ENCODE data around the gene PPP1R14C. TPM values are rescaled to one million over a fixed set of nuclear protein-coding genes. Genes with fewer than 3 reads are reported as not detected.

Gene PPP1R14C
- total and polyA plus RNA-seq, 2 donors (not counting 3 experiments of a cell fraction or from before 2014, with no cell fraction given) = not detected

DNA sequence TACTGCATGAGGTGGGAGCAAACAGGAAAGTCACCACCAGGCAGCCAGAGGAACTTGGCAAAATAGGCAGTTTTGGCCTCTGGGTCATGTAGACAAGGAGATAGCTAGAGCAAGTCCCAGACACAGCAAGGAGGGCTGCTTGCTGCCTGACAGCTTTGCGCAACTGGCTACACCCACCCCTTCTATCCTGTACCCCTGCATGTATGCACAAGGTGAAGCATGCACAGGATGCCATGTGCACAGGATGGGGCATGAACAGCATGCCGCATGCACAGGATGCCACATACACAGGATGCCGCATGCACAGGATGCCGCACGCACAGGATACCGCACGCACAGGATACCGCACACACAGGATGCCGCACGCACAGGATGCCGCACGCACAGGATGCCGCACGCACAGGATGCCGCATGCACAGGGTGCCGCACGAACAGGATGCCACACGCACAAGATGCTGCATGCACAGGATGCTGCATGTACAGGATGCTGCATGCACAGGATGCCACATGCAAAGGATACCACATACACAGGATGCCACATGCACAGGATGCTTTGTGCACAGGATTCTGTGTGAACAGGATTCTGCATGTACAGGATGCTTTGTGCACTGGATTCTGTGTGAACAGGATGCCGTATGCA is 121.0 kb downstream of the PPP1R14C start:
- POLR2A ChIA-PET = no interaction called here
- CTCF ChIA-PET = no interaction called here
- H3K9me3 ChIP-seq (replicated peaks; ENCODE audit: control insufficient read depth, insufficient read depth, low read length) = no peaks in the 10 kb centered on the region
- no peak overlapping the region for H2AFZ ChIP-seq (ENCODE audit: low read depth, low read length)
- intact Hi-C loops (cut with micrococcal nuclease) = no loop called here
- dilution Hi-C loops (cut with MboI; ENCODE audit: extremely low pct_ligation_motif_present, low sequenced_read_pairs) = no loop called here
- no peak overlapping the region for H3K9ac ChIP-seq (replicated peaks; ENCODE audit: extremely low read depth, insufficient read depth, low read length)
- TF ChIP-seq POLR2AphosphoS5 (IDR thresholded peaks at IDR 0.05; ENCODE audit: insufficient read depth, low read depth, low read length) (no peak), POLR2A (IDR thresholded peaks at IDR 0.05; ENCODE audit: low read depth, low read length) (no peak), EZH2 (IDR thresholded peaks at IDR 0.05; ENCODE audit: borderline replicate concordance, low read depth, low read length, severe bottlenecking) (no peak), MYC (IDR thresholded peaks at IDR 0.05; ENCODE audit: low read depth, low read length) (no peak), FOS (IDR thresholded peaks at IDR 0.05; ENCODE audit: borderline replicate concordance, insufficient read depth, low read length) (no peak), JUN (IDR thresholded peaks at IDR 0.05; ENCODE audit: borderline replicate concordance, insufficient read depth, insufficient read length, low read depth) (no peak), GATA2 (IDR thresholded peaks at IDR 0.05; ENCODE audit: insufficient read depth, insufficient read length, low read depth, low read length) (no peak)
- TF ChIP-seq, protein P1, sequence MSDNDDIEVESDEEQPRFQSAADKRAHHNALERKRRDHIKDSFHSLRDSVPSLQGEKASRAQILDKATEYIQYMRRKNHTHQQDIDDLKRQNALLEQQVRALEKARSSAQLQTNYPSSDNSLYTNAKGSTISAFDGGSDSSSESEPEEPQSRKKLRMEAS (IDR thresholded peaks at IDR 0.05; ENCODE audit: insufficient read depth, insufficient read length) = no peak
- TF ChIP-seq, protein P2, sequence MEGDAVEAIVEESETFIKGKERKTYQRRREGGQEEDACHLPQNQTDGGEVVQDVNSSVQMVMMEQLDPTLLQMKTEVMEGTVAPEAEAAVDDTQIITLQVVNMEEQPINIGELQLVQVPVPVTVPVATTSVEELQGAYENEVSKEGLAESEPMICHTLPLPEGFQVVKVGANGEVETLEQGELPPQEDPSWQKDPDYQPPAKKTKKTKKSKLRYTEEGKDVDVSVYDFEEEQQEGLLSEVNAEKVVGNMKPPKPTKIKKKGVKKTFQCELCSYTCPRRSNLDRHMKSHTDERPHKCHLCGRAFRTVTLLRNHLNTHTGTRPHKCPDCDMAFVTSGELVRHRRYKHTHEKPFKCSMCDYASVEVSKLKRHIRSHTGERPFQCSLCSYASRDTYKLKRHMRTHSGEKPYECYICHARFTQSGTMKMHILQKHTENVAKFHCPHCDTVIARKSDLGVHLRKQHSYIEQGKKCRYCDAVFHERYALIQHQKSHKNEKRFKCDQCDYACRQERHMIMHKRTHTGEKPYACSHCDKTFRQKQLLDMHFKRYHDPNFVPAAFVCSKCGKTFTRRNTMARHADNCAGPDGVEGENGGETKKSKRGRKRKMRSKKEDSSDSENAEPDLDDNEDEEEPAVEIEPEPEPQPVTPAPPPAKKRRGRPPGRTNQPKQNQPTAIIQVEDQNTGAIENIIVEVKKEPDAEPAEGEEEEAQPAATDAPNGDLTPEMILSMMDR (IDR thresholded peaks at IDR 0.05; ENCODE audit: extremely low read depth in 1 of 2, insufficient read depth in 1 of 2, low read depth in 1 of 2, low read length in 2 of 2) = no peak
- FAIRE-seq (no peak), DNase-seq (ENCODE audit: low read depth, low spot score) (no peak)
- BruUV-seq (replicated peaks) = no TSS peak
- H3K4me1 ChIP-seq (ENCODE audit: control insufficient read depth, extremely low read depth, insufficient read depth, low read length) = no peaks in the 10 kb centered on the region
- no peak overlapping the region for H3K27ac ChIP-seq (ENCODE audit: insufficient read depth, low read depth, low read length)
- no peaks in the 10 kb centered on the region for H3K27me3 ChIP-seq (ENCODE audit: control insufficient read depth in 2 of 2, insufficient read depth in 2 of 2, low read length in 2 of 2)
- H3K4me3 ChIP-seq (replicated peaks in 1 of 3; ENCODE audit: insufficient read depth in 1 of 3, low read depth in 1 of 3, low read length in 3 of 3) = no peak overlapping the region
- no peaks in the 10 kb centered on the region for H4K20me1 ChIP-seq (replicated peaks; ENCODE audit: control insufficient read depth, extremely low read depth, insufficient read depth, low read length)
- no peaks in the 10 kb centered on the region for H3K9me1 ChIP-seq (replicated peaks; ENCODE audit: control insufficient read depth, extremely low read depth, insufficient read depth, low read length)
- H3K4me2 ChIP-seq (ENCODE audit: insufficient read depth, low read length) = no peak overlapping the region
- H3K79me2 ChIP-seq (ENCODE audit: control insufficient read depth, insufficient read depth, low read length) = no peaks in the 10 kb centered on the region
- H3K36me3 ChIP-seq (ENCODE audit: control insufficient read depth in 2 of 2, extremely low read depth in 1 of 2, insufficient read depth in 2 of 2, low read length in 2 of 2) = no peaks in the 10 kb centered on the region

Measured in endothelial cell of umbilical vein (primary cell).